GM12892 (cell line): Measurements from ENCODE around the gene GAGE13. TPM values are rescaled to one million over a fixed set of nuclear protein-coding genes. Genes with fewer than 3 reads are reported as not detected.
"Not testable (repeated sequence)": the region's sequence is repeated elsewhere in the genome, so short reads cannot be mapped to it uniquely, and the experiment has no call there.

Experiments
- DNase-seq: peaks from one replicate; pipeline ENCODE4 v3.0.0; 2011; ENCODE audit not compliant: insufficient read length
- FAIRE-seq: peaks from 2 replicates; lab custom pipeline; 2011; peaks lifted over from hg19 to GRCh38; lab: Jason Lieb, UNC
- POLR2A ChIP-seq: IDR thresholded peaks from 2 replicates; pipeline ENCODE4 v1.6.1; 2011; ENCODE audit warnings: low read depth, low read length, control low read depth
- POLR2AphosphoS5 ChIP-seq: IDR thresholded peaks from 2 replicates; pipeline ENCODE4 v1.6.1; 2011; ENCODE audit warnings: low read depth, low read length, control low read depth
- TAF1 ChIP-seq: IDR thresholded peaks from 2 replicates; pipeline ENCODE4 v1.6.1; 2011; ENCODE audit warnings: low read depth, mild to moderate bottlenecking, control low read depth, low read length, borderline replicate concordance
- polyA plus RNA-seq: library from polyadenylated mRNA; unstranded; fragments of >200 nt; gene quantifications from one replicate; pipeline ENCODE4 v1.2.1, GENCODE V29; 2012; ENCODE audit warnings: missing spikeins, inconsistent platforms; ENCODE audit not compliant: missing spikeins

The GAGE13 gene
- not detected for polyA plus RNA-seq

GRCh38 chrX:49331282-49331681, at the start of gene GAGE13:
Gene GAGE13 (plus strand): TSS chrX:49331582. CDS start chrX:49332738, 1,156 bp downstream.
- DNase-seq, FAIRE-seq: not testable (repeated sequence)

GRCh38 chrX:49282647-49283011, 48.8 kb upstream of the GAGE13 start:
- DNase-seq (no peak), FAIRE-seq (no peak)
- no peak for TF ChIP-seq TAF1
- TF ChIP-seq POLR2A, result no peak
- TF ChIP-seq POLR2AphosphoS5, result no peak

- FAIRE-seq, result no peak
- no peak for TF ChIP-seq TAF1
- no peak for TF ChIP-seq POLR2A
- no peak for TF ChIP-seq POLR2AphosphoS5
- no peak for DNase-seq
These were observed 47.2 kb upstream of the GAGE13 start for GRCh38 chrX:49284212-49284611.

- DNase-seq, result no peak
- FAIRE-seq, result no peak
- TF ChIP-seq TAF1 (no peak), POLR2A (no peak)
These were observed 45.2 kb upstream of the GAGE13 start for GRCh38 chrX:49286136-49286535.

- FAIRE-seq, result no peak
- no peak for DNase-seq
- TF ChIP-seq TAF1 (no peak), POLR2A (no peak), POLR2AphosphoS5 (no peak)
These were observed 44.8 kb upstream of the GAGE13 start for GRCh38 chrX:49286581-49286980.

GRCh38 chrX:49287665-49288064, 43.7 kb upstream of the GAGE13 start:
- TF ChIP-seq POLR2A, result no peak
- TF ChIP-seq TAF1, result no peak
- TF ChIP-seq POLR2AphosphoS5, result no peak
- DNase-seq (no peak), FAIRE-seq (no peak)

GRCh38 chrX:49290215-49290614, 41.2 kb upstream of the GAGE13 start:
- no peak for DNase-seq
- no peak for FAIRE-seq
- TF ChIP-seq POLR2AphosphoS5 (no peak), TAF1 (no peak), POLR2A (no peak)

- no peak for TF ChIP-seq POLR2AphosphoS5
- no peak for TF ChIP-seq TAF1
- TF ChIP-seq POLR2A, result no peak
- no peak for FAIRE-seq
- DNase-seq, result no peak
These were observed 39.6 kb upstream of the GAGE13 start for GRCh38 chrX:49291615-49292337.

GRCh38 chrX:49292400-49293362, 38.7 kb upstream of the GAGE13 start:
- no peak for FAIRE-seq
- TF ChIP-seq POLR2AphosphoS5 (no peak), POLR2A (no peak), TAF1 (no peak)
- DNase-seq, result no peak

GRCh38 chrX:49299293-49299692, 32.1 kb upstream of the GAGE13 start:
- not testable (repeated sequence) for FAIRE-seq

GRCh38 chrX:49300703-49301102, 30.7 kb upstream of the GAGE13 start:
- no peak for TF ChIP-seq POLR2A
- no peak for TF ChIP-seq TAF1
- TF ChIP-seq POLR2AphosphoS5, result no peak
- DNase-seq, result no peak
- FAIRE-seq, result no peak

More at GRCh38 chrX:49299293-49299692, 32.1 kb upstream of the GAGE13 start:
- not testable (repeated sequence) for DNase-seq

GRCh38 chrX:49303346-49303745, 28.0 kb upstream of the GAGE13 start, which contains the start of gene GAGE10:
Gene GAGE10 (plus strand): TSS chrX:49303646. CDS start chrX:49304860, 1,214 bp downstream.
- TF ChIP-seq POLR2AphosphoS5, result no peak
- no peak for TF ChIP-seq TAF1
- TF ChIP-seq POLR2A, result no peak
- FAIRE-seq (no peak), DNase-seq (no peak)

GRCh38 chrX:49307775-49308174, 23.6 kb upstream of the GAGE13 start:
- DNase-seq, FAIRE-seq: not testable (repeated sequence)
